Measurements from ENCODE around the gene TSPAN4. TPM values are rescaled to one million over a fixed set of nuclear protein-coding genes. Genes with fewer than 3 reads are reported as not detected.

TSPAN4 gene
- total RNA-seq, 4 donors from 2014 or later, result 81.4 to 156 (median 129) TPM

DNA sequence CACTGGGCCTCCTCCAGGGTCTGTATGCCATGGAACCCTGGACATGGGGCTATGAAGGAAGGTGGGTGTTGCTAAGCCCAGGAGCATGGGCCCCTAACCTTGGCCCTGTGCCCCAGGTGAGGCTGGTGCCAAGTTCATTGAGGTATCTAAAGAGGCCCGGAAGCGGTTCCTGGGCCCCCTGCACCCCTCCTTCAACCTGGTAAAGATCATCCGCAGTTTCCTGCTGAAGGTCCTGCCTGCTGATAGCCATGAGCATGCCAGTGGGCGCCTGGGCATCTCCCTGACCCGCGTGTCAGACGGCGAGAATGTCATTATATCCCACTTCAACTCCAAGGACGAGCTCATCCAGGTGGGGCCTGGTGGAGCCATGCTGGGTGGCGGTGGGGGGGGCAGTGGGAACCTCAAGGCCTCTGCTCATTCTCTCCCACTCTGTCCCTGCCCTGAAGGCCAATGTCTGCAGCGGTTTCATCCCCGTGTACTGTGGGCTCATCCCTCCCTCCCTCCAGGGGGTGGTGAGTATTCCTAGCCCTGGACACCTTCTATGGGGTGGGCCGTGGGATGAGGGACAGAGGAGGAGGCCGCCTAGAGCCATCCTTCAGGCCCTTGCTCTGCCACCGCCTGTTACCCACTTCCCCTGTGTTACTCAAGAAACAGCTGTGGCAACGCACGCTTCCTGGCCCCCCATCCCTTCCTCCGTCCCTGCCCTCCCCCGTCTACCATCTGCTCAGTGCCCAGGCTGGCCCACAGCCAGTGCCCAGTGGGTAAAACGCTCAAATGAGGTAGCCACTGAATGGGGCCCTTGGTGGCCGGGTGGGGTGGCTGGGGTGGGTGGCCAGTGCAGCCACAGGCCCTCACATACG is 20.9 kb upstream of the TSPAN4 start:
- TF ChIP-seq POLR2AphosphoS5 (IDR thresholded peaks at IDR 0.05) (no peak), EP300 (IDR thresholded peaks at IDR 0.05) (no peak), POLR2A (IDR thresholded peaks at IDR 0.05; ENCODE audit: low read depth) (no peak)
- TF ChIP-seq, protein P1, sequence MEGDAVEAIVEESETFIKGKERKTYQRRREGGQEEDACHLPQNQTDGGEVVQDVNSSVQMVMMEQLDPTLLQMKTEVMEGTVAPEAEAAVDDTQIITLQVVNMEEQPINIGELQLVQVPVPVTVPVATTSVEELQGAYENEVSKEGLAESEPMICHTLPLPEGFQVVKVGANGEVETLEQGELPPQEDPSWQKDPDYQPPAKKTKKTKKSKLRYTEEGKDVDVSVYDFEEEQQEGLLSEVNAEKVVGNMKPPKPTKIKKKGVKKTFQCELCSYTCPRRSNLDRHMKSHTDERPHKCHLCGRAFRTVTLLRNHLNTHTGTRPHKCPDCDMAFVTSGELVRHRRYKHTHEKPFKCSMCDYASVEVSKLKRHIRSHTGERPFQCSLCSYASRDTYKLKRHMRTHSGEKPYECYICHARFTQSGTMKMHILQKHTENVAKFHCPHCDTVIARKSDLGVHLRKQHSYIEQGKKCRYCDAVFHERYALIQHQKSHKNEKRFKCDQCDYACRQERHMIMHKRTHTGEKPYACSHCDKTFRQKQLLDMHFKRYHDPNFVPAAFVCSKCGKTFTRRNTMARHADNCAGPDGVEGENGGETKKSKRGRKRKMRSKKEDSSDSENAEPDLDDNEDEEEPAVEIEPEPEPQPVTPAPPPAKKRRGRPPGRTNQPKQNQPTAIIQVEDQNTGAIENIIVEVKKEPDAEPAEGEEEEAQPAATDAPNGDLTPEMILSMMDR (IDR thresholded peaks at IDR 0.05), result no peak
- Histone ChIP-seq H3K27me3 (peaks cover 0 to 32% (median 19%) of the 10 kb centered on the region in 4 donors), H3K36me3 (peaks cover 31 to 46% (median 45%) of the 10 kb centered on the region in 4 donors), H3K27ac (replicated peaks in 1 of 4) (peak overlapping the region; percentile 90 to 98 (median 92)), H3K9me3 (no peaks in the 10 kb centered on the region), H3K4me3 (peak overlapping the region; percentile 68 to 89 (median 74)), H3K4me1 (peaks cover 43 to 46% (median 45%) of the 10 kb centered on the region in 4 donors)
- intact Hi-C loops (cut with DNase I), result no loop called here
- 60% methylated on average over 11 of the region's 22 CpGs for WGBS
- DNase-seq (ENCODE audit: extremely low spot score), result no peak

DNA sequence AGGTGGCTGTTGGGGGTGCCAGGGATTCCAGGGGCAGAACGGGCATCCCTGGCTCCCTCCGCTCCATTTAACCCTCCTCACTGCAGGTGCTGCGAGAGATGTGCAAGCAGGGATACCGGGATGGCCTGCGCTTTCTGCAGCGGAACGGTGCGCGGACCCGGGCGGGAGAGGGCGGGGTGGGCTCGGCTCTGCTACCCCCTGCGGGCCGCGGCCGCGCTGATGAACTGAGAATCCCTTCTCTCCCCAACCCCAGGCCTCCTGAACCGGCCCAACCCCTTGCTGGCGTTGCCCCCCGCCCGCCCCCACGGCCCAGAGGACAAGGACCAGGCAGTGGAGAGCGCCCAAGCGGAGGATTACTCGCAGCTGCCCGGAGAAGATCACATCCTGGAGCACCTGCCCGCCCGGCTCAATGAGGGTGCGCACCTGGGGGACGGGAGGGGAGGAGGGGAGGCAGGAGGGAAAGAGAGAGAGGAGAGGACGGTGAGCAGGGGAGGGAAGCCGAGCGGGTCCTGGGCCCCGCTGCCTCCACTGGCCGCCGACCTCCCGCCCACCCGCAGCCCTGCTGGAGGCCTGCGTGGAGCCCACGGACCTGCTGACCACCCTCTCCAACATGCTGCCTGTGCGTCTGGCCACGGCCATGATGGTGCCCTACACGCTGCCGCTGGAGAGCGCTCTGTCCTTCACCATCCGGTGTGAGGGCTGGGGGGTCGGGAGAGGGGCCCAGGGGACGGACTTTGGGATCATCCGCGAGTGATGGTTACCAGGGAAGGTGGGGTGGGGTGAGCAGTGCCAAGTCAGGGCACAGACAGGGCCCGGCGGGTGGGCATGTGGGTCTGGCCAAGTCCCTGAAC is 19.0 kb upstream of the TSPAN4 start:
- H3K4me1 ChIP-seq, result peaks cover 57 to 61% (median 59%) of the 10 kb centered on the region in 4 donors
- 86% methylated on average over 32 of the region's 53 CpGs for WGBS

DNA sequence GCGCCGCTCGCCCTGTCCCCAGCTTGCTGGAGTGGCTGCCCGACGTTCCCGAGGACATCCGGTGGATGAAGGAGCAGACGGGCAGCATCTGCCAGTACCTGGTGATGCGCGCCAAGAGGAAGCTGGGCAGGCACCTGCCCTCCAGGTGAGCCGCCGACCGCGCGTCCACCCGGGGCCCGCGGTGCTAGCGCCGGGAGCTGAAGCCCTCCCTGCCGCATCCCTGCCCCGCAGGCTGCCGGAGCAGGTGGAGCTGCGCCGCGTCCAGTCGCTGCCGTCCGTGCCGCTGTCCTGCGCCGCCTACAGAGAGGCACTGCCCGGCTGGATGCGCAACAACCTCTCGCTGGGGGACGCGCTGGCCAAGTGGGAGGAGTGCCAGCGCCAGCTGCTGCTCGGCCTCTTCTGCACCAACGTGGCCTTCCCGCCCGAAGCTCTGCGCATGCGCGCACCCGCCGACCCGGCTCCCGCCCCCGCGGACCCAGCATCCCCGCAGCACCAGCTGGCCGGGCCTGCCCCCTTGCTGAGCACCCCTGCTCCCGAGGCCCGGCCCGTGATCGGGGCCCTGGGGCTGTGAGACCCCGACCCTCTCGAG is 18.3 kb upstream of the TSPAN4 start:
- Histone ChIP-seq H3K4me3 (no peak overlapping the region), H3K36me3 (peaks cover 31 to 46% (median 45%) of the 10 kb centered on the region in 4 donors), H3K27me3 (peaks cover 0 to 59% (median 45%) of the 10 kb centered on the region in 4 donors), H3K27ac (replicated peaks in 1 of 4) (no peak overlapping the region), H3K4me1 (peaks cover 61 to 63% (median 61%) of the 10 kb centered on the region in 4 donors), H3K9me3 (no peaks in the 10 kb centered on the region)
- no peak for DNase-seq (ENCODE audit: extremely low spot score)
- 96% methylated on average over 5 of the region's 59 CpGs for WGBS
- TF ChIP-seq POLR2A (IDR thresholded peaks at IDR 0.05; ENCODE audit: low read depth), result no peak
- intact Hi-C loops (cut with DNase I), result no loop called here

More for the DNA sequence above, 19.0 kb upstream of the TSPAN4 start:
- peaks cover 31 to 46% (median 45%) of the 10 kb centered on the region in 4 donors for H3K36me3 ChIP-seq
- no peak overlapping the region for H3K4me3 ChIP-seq
- DNase-seq (ENCODE audit: extremely low spot score), result no peak
- H3K27ac ChIP-seq (replicated peaks in 1 of 4), result no peak overlapping the region
- intact Hi-C loops (cut with DNase I), result no loop called here
- H3K27me3 ChIP-seq, result peaks cover 0 to 52% (median 38%) of the 10 kb centered on the region in 4 donors
- TF ChIP-seq POLR2AphosphoS5 (IDR thresholded peaks at IDR 0.05), result no peak
- TF ChIP-seq EP300 (IDR thresholded peaks at IDR 0.05), result no peak
- TF ChIP-seq POLR2A (IDR thresholded peaks at IDR 0.05; ENCODE audit: low read depth), result no peak
- TF ChIP-seq, protein P1 (IDR thresholded peaks at IDR 0.05), result no peak
- no peaks in the 10 kb centered on the region for H3K9me3 ChIP-seq

DNA sequence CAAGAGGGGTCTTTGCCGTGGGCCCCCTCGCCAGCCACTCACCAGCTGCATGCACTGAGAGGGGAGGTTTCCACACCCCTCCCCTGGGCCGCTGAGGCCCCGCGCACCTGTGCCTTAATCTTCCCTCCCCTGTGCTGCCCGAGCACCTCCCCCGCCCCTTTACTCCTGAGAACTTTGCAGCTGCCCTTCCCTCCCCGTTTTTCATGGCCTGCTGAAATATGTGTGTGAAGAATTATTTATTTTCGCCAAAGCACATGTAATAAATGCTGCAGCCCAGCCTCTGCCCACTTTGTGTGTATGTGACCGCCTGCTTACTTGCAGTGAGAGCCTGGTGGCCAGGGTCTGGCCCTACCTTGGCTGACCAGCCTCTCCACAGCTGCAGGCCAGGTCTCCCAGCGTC is 17.7 kb upstream of the TSPAN4 start:
- Histone ChIP-seq H3K9me3 (no peaks in the 10 kb centered on the region), H3K4me3 (no peak overlapping the region), H3K27me3 (peaks cover 0 to 64% (median 50%) of the 10 kb centered on the region in 4 donors), H3K4me1 (peaks cover 66 to 69% (median 67%) of the 10 kb centered on the region in 4 donors), H3K27ac (replicated peaks in 1 of 4) (no peak overlapping the region), H3K36me3 (peaks cover 31 to 46% (median 45%) of the 10 kb centered on the region in 4 donors)
- DNase-seq (ENCODE audit: extremely low spot score), result no peak
- TF ChIP-seq POLR2AphosphoS5 (IDR thresholded peaks at IDR 0.05) (no peak), POLR2A (IDR thresholded peaks at IDR 0.05; ENCODE audit: low read depth) (no peak), EP300 (IDR thresholded peaks at IDR 0.05) (no peak)
- TF ChIP-seq, protein P1 (IDR thresholded peaks at IDR 0.05), result no peak
- WGBS, result 91% methylated on average over 10 of the region's 11 CpGs
- intact Hi-C loops (cut with DNase I), result no loop called here

Data from esophagus muscularis mucosa (tissue), 4 donors.